HG03457 (cell line): ENCODE data around the gene AGPAT2.
"Not testable (repeated sequence)": the region's sequence is repeated elsewhere in the genome, so short reads cannot be mapped to it uniquely, and the experiment has no call there.

Experiments
- ATAC-seq: cut with Tn5 transposase; IDR thresholded peaks from one replicate; pipeline ENCODE4 v1.9.1; 2021; ENCODE audit warnings: moderate number of reproducible peaks; ENCODE audit not compliant: unreplicated experiment

AGPAT2 gene

DNA sequence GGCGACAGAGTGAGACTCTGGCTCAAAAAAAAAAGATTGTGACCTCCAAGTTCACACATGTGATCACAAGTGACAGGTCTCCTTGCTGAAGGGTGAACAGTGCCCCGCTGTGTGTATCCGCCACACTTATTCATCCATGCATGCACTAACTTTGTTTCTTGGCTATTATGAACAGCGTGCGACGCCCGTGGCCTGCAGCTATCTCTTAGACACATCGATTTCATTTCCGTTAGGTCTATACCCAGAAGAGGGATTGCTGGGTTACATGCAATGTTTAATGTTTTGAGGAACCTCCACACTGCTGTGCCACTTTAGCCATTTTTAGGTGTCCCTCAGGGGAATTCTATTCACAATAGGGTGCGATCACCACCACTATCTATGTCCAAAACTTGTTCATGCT lies 36.6 kb downstream of the AGPAT2 start:
- ATAC-seq, result no peak

DNA sequence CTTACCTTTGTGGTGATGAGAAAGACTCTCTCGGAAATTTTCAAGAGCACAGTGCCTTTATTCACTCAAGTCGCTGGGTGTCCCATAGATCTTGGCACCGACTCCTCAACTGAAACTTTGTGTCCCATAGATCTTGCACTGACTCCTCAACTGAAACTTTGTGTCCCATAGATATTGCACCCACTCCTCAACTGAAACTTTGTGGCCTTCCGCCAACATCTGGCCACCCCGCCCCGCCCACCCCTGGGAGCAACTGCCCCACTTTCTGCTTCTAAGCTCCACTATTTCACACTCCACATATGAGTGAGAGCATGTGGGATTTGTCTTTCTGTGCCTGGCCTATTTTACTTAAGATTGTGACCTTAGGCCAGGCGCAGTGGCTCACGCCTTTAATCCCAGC lies 37.2 kb downstream of the AGPAT2 start:
- no peak for ATAC-seq

DNA sequence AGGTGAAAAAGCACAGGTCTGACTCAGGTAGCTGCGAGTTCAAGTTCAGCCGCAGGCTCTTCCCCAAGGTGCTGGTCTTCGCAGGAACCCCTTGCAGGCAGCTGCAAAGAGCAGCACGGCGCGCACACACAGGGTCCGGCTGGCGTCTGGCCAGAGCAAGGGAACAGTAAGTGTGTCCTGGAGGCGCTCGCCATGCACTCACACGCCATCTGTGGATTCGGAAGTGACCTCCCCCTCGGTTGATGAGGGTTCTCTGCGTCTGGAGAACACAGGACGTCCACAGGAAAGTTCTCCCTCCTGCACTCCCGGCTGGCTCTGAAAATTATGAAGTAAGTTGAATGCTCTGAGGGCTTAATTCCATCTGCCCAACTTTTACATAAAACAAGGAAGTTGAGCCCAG lies 38.5 kb downstream of the AGPAT2 start:
- ATAC-seq, result no peak

DNA sequence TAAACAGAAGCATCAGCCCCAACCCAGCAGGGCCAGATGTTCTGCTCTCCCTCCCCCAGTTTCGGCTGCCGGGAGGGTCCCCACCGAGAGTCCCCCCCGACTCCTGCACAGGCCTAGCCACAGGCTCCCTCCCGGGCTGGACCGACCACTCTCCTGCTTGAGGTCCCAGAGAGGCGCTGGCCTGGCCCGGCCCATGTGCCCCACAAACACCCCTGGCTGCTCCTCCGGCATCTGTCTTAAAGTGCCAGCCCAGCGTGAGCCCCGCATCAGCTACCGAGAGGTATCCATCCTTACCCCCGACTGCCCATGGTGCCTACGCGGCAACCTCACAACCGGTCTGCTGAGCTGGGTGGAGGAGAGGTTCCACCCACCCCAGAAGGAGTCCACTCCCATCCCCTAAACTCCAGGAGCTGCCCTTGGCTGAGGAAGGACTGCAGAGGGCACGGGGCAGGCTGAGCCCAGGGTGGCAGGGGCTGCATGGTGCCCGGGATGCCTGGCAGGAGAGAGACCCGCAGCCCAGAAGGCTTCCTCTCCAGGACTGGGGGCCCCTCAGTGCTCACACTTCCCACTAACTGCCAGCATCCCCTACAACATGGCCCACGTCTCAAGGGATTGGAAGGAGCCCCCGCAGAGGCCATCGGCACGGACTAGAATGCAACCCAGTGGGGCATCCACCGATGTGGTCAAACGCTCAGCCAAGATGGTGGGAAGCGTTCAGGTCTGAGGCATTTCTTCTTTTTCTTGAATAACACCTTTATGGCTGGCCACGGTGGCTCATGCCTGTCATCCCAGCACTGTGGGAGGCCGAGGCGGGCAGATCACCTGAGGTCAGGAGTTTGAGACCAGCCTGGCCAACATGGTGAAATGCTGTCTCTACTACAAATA lies 40.2 kb downstream of the AGPAT2 start:
- ATAC-seq, result no peak

DNA sequence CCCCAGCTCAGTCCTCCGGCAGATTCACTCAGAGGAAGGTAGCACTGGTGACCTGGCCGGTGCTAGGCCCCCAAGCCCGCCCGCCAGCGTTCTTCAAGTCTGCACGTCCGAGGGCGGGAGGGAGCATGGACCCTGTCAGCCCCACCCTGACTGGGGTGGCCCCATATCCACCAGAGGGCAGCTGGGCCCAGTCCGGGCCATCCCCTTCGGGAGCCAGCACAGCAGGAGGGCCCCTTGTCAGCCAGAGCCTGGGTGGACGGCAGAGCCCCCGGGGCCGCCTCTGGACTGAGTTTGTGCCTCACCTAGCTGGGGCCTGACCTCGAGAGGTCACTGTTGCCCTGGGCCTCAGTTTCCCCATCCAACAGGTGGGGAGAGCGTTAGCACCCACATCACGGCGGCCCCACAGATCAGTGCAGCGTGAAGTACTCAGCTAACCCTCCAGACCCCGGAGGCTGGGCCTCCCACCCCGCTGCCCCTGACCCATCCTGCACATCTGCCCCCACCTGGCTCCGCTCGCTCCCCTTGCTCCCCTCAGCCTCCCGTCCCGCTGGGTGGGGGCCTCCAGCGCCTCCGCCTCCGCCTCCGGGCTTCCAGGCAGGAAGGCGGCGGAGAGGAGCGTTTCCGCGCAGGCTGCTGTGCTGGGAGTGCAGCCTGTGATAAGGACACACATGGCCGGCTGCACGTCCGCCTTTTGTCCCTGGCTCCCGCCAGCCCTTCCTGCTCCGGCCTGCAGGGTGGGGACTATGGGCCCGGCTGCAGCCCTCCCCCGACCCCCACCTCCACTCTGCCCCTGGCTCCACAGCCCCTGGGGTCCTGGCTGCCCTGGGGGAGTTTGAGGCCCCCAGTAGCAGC lies 41.1 kb downstream of the AGPAT2 start:
- no peak for ATAC-seq

DNA sequence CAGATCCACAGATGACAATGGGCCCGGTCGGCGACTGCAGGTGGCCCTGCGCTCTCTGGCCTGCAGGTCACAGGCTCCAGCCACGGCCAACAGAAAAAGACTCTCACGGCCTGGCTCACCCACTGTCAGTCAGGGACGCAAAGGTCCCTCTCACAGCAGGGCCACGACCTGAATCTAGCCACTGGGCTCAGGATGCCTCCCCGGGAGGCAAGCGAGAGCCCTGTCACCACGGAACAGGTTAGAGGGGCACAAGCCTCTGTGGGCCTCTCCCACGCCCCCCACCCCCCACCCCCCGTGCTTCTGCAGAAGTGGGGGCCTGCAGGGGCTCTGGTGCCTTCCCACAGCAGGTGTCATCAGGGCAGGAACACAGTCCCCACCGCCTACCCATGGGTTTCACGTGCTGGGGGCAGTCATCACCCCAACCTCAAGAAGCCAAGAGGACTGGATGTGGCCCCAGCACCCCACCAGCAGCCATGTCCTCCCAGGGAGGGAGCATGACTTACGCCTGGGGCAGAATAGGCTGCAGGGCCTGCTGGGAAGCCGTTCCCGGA lies 41.8 kb downstream of the AGPAT2 start:
- ATAC-seq, result no peak

DNA sequence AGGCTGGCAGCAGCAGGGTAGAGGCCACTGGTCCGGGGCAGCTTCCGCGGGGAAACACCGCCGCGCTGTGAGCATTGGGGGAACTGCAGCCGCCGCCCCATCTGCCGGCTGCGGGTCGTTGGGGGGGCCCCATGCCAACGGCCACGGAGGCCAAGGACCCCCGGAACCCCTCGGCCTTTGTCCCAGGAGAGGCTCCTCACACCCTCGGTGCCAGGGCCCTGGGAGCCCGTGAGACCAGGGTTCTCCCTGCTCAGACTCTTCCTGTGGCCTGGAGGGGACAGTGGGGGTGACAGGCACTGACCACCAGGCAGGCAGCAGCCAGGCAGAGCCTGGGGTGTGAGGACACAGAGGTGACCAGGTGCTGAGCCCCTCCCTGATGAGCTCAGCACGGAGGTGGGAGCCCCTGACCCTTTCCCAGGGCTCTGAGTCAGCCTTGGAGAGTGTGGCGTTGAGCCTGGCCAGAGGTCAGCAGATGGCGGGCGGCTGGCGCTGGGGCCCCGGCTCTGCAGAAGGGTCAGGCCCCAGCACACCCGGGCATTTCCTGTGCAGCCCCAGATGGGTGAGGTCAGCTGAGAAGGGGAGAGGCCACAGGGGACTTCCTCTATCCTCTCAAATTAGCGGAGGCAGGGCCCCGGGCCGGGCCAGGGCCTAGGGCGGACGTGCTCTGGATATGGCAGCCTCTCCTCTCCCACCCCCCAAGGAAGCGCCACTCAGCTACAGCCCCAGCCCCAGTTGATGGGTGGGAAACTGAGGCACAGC lies 42.5 kb downstream of the AGPAT2 start:
- no peak for ATAC-seq

DNA sequence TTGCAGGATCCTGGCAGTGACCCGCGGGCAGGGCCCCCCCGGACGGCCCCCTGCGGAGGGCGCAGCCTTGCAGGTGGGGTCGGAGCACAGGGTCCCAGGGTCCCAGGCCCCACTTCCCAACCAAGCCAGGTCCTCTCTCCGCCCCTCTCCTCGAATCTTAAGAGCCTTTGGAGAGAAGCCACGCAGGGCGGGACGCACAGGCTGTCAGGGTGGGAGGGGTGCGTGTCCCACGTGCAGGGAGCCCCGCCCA lies 43.0 kb downstream of the AGPAT2 start:
- no peak for ATAC-seq

DNA sequence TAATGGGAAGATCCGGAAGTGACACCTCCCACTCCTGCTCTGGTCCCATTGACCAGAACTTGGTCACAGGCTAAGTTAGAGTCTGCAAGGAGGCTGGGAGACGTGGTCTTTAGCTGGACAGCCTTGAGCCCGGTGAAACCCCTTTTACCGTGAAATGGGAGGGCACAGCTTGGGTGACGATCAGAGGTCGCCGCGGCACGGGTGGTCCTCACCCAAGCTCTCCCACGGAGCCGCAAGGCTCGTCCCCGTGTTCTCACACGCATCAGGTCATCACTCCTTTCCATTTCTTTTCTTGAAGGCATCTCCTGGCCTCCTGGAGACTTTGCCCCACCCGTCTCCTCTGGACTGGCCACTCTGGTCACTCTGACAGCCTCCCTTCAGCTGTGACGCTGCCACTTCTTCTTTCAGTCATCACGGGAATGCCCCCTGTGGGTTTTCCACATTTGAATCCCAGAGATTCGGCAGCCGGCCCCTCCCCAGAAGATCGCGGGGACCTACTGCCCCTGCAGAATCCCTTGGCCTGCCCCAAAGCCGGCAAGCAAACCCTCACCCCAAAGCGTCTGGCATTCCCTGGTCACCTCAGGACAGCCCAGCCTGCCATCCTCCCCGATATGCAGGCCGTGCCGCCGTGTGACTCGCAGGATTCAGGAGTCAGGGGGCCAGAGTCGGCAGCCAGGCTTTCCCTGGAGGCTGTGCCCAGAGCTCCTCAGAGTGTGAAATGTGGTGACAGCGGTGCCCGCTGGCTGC lies 43.5 kb downstream of the AGPAT2 start:
- no peak for ATAC-seq

DNA sequence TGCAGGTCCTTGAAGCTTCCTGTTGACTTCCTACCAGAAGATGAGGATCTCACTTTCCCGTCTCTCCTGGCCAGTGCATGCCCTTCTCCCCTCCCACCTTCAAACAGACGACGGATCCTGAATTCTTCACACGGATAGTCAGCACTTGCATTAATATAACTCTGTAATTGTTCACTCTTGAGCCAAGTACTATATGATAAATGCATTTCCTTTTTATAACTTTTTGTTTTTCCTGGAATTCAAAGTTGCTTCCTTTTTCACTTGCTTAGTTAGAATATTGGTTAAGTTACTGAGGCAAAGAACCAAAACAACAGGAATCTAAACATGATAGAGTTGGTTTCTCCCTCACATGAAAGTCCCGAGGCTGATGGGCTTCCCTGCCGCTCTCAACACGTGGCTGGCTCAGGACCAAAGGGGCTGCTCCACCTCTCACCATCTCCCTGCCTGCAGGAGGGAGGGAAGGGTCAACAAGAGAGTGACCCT lies 44.8 kb downstream of the AGPAT2 start:
- no peak for ATAC-seq

DNA sequence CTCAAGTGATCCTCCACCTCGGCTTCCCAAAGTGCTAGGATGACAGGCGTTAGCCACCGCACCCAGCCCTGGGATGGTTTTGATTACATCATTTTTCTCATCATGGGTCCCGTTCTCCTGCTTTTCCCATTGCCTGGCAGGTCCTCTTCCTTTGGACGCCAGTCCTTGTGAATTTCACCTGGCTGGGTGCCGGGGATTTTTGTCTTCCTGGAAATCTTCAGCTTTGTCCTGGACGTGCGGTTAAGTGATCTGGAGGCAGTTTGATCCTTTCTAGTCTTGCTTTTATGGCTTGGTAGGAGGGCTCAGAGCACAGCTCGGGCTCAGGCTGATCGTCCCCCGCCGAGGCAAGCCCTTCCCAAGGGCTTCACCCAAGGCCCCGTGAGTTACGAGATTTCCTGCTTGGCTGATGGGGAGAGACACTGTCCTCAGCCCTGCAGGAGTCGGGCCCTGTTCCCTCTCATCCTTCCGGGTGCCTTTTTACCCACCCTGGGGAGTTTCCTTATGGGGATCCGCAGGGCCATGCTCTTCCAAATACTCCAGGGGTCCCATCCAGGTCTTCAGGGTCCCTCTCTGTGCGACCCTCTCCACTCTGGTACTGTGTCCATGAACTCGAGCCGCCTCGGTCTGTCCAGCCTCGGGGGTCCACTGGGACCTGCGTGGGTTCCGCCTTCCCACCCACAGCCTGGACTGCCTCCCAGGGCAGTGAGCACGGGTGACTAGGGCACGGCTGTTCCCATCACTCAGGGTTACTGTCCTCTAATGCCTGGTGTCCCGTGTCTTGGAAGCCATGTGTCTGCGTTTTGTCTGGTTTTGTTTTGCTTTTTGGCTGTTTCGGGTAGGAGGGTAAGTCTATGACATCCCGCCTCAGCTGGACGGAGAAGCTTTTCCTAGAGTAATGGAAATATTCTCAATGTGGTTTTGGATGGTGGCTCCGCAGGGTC lies 46.8 kb downstream of the AGPAT2 start:
- ATAC-seq, result no peak

DNA sequence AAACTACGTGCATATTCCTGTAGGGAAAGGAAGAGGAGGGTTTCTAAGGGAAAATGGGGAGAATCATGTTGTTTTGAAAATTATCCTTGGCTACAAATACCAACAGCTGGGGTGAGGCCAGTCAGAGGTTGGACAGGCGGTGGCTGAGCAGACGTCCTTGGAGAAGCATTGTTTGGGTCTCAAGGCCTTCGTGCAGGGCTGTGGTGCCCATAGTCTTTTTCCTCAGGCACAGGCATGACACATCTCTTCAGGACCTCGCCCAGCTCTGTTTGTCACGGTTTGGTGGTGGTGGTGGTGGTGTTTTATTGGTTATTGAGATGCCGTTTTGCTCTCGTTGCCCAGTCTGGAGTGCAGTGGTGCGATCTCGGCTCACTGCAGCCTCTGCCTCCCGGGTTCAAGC lies 52.4 kb downstream of the AGPAT2 start:
- ATAC-seq, result no peak

DNA sequence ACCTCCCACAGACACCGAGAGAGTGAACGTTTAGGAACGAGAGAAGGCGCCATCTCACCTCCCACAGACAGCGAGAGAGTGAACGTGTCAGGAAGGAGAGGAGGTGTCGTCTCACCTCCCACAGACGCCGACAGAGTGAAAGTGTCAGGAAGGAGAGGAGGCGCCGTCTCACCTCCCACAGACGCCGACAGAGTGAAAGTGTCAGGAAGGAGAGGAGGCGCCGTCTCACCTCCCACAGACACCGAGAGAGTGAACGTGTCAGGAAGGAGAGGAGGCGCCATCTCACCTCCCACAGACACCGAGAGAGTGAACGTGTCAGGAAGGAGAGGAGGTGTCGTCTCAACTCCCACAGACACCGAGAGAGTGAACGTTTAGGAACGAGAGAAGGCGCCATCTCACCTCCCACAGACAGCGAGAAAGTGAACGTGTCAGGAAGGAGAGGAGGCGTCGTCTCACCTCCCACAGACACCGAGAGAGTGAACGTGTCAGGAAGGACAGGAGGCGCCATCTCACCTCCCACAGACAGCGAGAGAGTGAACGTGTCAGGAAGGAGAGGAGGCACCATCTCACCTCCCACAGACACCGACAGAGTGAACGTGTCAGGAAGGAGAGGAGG lies 54.7 kb downstream of the AGPAT2 start:
- not testable (repeated sequence) for ATAC-seq

DNA sequence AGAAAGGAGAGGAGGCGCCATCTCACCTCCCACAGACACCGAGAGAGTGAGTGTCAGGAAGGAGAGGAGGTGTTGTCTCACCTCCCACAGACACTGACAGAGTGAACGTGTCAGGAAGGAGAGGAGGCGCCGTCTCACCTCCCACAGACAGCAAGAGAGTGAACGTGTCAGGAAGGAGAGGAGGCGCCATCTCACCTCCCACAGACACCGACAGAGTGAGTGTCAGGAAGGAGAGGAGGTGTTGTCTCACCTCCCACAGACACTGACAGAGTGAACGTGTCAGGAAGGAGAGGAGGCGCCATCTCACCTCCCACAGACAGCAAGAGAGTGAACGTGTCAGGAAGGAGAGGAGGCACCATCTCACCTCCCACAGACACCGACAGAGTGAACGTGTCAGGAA lies 55.2 kb downstream of the AGPAT2 start:
- ATAC-seq, result not testable (repeated sequence)

DNA sequence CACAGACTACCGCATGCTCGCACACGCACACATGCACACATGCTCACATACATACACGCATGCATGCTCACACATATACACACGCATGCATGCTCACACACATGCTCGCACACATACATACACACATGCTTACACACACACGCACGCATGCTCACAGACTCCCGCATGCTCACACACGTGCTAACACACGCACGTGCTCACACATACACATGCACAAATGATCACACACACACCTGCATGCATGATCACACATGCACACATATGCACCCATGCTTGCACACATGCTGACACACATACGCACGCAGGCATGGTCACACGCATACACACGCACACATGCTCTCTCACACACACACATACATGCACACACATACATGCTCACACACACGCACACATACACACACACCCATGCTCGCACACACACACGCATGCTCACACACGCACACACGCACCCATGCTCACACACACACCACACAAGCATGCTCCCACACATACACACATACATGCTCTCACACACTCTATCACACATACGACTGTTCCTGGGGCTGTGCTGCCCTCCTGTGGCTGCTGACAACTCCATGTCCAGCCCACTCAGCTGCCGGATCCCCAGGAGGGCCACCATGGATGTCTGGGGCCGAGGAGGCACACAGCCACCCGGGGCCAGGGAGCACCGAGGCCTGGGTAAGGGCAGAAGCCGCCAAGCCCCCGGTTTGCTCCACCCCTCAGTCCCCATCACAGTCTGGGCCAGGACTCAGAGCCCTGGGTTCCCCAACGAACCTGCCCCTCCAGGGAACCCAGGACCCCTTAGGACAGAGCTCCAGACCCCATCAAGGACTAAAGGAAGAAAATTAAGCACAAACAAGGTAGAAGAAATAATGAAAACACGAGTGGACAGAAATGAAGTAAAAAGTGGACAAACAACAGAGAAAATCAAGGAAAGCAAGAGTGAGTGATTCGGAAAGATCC lies 55.9 kb downstream of the AGPAT2 start:
- no peak for ATAC-seq

DNA sequence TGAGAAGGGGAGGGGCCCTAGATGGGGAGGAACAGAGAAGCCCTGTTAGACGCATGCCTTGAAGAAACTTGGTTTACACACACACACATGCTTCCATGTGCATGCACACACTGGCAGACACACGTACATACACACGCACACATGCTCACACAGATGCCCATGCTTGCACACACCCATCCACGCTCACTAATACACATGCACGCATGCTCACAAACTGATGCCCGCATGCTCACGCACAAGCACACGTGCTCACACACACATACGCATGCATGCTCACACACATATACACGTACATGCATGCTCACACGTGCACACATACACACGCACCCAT lies 56.6 kb downstream of the AGPAT2 start:
- ATAC-seq, result no peak

DNA sequence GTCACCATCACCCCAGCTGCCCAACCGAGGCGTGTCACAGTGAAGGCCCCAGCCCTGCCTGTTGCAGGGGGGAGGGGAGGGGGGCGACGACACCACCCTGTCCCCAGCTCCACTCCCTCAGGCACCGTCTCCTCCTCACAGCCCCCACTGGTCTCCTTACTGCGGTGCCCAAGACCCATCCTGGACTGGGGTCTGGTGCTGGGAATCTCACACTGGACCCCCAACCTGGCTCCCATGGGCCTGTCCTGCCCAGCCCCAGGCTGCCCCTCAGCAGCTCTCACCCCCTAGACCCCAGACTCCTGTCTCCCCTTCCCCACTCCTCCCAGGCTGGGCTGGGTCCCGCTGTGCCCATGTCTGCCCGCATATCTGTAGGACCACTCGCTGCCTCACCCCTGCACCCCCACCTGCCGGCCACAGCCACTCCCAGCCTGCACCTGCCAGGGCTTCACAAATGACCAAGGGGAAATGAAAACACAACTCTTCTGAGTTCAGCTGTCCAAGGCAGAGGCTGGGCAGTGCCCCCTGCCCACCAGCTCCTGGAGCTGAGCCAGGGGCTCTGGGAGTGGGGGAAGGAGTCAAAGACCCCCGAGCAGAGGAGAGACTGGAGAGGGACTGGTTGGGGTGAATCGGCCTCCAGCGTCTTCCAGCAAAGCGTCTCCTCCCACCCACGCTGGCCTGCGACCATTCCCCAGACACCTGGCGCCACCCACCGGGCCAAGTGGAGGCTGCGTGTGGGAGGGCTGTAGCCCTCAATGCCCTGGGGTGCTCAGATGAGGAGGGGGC lies 57.2 kb downstream of the AGPAT2 start:
- no peak for ATAC-seq
